NCI-H345 (cell line): Measurements from ENCODE around the gene NACC2.

Experiments used
- DNase-seq: peaks from one replicate; lab custom pipeline; 2025; lab: John Stamatoyannopoulos, UW

The NACC2 gene, protein sequence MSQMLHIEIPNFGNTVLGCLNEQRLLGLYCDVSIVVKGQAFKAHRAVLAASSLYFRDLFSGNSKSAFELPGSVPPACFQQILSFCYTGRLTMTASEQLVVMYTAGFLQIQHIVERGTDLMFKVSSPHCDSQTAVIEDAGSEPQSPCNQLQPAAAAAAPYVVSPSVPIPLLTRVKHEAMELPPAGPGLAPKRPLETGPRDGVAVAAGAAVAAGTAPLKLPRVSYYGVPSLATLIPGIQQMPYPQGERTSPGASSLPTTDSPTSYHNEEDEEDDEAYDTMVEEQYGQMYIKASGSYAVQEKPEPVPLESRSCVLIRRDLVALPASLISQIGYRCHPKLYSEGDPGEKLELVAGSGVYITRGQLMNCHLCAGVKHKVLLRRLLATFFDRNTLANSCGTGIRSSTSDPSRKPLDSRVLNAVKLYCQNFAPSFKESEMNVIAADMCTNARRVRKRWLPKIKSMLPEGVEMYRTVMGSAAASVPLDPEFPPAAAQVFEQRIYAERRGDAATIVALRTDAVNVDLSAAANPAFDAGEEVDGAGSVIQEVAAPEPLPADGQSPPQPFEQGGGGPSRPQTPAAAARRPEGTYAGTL

DNA sequence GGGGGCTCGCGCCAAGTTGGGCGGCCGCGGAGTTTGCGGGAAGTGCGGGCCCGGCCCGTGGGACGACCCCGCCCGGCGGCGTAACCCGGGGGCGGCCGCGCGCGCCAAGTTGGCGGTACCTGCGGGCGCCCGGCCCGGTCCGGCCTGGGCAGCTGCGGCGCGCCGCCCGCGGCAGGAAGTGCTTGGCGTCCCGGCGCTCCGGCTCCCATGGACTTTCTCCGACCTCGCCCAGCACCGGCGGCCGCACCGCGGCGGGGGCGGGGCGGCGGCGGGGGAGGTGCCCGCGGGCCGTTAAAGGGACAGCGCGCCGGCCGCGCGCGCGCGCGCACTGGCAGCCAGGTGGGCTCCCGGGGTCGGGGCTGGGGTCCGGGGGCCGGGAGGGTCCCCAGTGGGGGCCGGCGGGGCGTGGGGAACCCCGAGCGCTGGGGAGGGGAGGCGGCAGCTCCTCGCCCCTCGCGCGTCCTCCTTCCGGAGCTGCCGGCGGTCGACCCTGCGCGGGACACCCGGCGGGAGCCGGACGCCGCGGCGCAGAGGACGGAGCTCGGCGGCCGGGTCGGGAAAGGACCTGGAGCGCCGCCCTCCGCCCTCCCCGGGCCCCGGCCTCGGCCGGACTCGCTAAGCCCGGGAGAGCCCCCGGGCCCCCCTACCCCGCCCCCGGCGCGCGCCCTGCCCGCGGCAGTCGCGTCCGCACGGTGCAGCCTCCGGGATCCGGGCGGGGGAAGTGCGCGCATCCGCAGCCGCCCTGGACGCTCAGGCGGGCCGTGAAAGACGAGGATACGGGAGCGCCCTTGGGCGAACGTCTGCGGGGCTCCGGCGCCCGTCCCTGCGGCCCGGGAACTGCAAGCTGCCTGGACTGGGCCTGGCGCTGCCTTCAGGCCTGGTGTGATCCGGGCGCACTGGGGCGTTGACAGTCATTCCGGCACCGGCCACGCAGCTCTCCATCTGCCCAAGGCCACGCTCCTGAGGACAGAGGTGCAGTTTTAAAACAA lies at the start of gene NACC2:
TSS of gene NACC2 (minus strand) at position 220 of the 989 bp plus-strand sequence. CDS start 44,768 bp downstream, outside the sequence.
- DNase-seq: peak; percentile 57

DNA sequence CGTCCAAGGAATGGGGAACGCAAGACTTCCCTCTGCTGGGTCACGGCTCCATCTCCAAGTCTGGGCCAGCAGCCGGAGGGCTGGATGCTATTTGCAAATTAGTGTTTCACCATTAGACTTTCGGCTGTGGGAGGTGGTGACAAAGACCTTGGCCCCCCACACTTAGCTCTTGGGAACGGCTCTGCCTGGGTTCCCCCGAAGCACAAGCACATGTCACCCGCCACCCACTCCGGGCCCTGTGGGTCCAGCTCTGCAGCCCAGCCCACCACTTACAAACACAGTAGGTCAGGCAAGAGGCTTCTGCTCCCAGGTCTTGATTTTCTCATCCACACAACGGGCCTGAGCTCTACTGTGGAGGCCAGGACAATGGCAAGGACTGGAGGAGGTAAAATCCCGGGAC lies 49.4 kb upstream of the NACC2 start:
- DNase-seq: no peak

GRCh38 chr9:136143215-136144001 lies 48.3 kb upstream of the NACC2 start:
- peak; percentile 72 for DNase-seq

- DNase-seq: no peak
Observed at GRCh38 chr9:136142859-136143214, 47.7 kb upstream of the NACC2 start.

DNA sequence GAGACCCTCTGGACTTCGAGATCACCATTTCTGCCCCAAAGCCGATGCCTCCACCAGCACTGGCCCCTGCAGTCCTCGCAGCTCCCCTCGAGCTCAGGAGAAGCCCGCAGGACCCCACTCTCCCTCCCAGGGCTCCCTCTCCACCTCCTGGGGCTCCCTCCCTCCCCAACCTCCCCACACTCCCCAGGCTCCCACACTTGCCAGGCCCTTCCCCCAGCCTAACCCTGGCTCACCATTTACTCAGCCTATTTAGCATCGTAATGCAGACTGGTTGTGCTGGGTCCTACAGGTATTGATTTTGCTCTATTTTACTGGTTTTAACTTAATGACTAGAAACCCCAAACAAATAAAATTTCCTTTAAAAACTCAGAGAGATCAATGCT lies 47.3 kb upstream of the NACC2 start:
- no peak for DNase-seq

DNA sequence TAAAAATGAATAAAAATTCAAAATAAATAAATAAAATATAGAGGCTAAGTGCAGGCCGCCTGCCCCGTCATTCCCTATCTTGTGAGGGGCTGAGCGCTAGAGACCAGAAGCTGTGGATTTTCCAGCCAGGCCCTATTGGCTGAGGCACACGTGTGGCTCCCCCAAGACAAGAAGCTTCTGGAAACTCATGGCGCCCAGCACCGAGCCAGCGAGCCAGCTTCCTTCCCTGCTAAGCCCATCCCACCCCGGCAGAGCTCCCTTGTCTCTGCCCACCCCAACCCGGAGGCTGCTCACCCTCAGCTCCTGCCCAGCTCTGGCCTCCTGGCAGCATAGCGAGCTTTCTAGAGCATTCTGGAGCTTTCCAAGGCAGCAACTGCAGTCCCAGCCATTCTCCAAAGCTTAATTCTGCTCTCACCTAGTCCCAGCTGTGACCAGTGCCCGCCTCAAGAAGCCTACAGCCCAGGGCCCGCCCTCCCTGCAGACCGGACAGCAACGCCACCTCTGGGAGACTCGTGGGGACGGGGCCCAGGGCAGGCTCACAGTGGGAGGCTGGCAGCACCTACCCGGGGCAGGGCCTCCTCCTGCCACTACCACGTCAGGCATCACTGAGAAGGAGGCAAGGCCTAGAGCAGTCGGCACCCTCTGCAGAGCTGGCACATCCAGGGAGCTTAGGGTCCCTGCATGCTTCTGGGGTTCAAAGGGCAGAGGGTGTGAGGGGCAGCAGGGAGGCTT lies 46.8 kb upstream of the NACC2 start:
- DNase-seq: no peak

GRCh38 chr9:136140966-136141365 lies 45.9 kb upstream of the NACC2 start:
- peak; percentile 90 for DNase-seq

- no peak for DNase-seq
Observed at GRCh38 chr9:136140046-136140445, 45.0 kb upstream of the NACC2 start.

DNA sequence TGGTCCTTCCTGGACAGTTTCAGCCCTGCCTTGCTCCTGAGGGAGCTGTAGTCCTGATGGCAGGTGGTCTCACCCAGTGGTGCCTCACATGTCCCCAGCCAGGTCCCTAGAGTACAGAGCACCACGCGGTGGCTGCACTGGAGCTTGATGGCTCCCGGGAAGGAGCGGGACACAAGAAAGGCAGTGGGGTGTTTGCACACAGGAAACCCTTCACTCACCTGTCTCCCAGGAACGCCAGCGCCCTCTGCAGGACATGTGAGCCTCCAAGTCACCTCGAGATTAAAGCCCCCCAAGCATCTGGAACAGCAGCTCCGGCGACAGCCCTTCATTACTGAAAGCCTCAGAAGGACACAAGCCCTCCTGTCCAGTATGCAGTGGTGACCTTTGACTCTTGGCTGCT lies 43.5 kb upstream of the NACC2 start:
- DNase-seq: peak; percentile 51

- DNase-seq: no peak
Observed at GRCh38 chr9:136137321-136138265, 42.5 kb upstream of the NACC2 start.

DNA sequence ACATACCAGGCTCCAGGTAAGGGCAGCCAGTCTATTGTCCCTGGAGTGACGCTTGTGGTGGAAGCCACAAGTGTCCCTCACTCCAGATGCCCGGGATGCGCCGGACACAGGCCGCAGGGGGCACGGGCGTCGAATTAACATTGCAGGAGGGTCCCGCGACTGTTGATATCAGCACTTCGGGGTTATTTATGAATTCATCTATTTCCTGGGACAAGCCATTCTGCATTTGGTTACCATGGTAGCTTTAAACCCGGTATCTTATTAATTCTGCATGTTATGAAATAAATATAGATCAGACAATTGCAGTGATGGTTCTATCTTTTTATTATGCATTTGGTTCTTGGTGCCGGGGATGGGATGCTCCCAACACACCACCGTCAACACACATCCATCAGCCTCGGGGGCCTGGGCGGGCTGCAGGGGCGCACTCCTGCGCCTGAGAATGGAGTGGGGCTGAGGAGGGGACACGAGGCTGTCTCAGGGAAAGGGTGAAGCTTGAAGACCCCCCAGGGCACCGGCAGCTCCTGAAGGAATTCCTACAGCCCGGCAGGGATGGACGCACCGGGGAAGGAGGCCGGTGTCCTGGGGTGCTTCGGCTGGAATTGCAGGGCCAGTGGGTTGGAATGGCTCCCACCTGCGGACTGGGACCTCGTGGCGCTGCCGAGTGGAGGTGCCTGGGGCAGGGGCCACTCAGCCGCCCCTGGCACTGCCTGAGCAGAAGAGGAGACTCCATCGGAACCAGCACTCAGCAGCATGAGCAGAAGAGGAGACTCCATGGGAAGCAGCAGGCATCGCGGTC lies 41.2 kb upstream of the NACC2 start:
- no peak for DNase-seq

GRCh38 chr9:136135326-136136126 lies 40.4 kb upstream of the NACC2 start:
- DNase-seq: no peak

DNA sequence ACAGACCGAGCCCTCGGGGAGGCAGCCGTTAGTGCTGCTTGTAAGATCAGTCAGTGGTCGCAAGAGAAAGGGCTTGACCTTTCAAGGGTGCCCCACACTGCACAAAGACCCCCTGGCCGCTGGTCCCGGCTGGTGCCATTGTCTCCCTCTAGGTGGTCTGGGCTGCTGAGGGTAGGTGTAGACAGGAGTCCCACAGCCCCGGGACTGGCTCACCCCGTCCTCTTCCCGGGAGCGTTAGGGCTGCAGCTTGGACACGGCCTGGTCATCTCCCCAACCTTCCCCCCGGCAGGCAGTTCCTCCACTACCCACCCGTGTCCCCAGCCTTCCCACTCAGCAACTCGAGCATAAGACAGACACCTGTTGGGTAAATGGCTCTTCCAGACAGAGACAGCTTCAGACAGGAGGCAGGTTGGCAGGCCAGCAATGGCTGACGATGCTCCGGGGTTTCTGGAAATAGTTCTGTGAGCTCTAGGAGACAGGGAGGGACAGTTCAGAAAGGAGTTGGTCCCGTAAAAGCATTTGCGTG lies 38.9 kb upstream of the NACC2 start:
- no peak for DNase-seq

GRCh38 chr9:136133191-136133958 lies 38.3 kb upstream of the NACC2 start:
- peak; percentile 59 for DNase-seq

GRCh38 chr9:136132512-136133050 lies 37.5 kb upstream of the NACC2 start:
- no peak for DNase-seq

- DNase-seq: no peak
Observed at GRCh38 chr9:136131629-136132511, 36.8 kb upstream of the NACC2 start.
